Activated naive CD8-positive, alpha-beta T cell treated with anti-CD3 and anti-CD28 coated beads, Interleukin-2, amount 50 U/mL, for 16 hours (primary cell): ENCODE measurements around the gene TIFAB.

Source experiments
- DNase-seq: peaks from one replicate; pipeline ENCODE4 v3.0.0-alpha.2; 2020; ENCODE audit warnings: low read depth, low spot score

Gene TIFAB

GRCh38 chr5:135425641-135426040, 26.5 kb downstream of the TIFAB start:
- no peak for DNase-seq

- DNase-seq, result no peak
These were observed 28.3 kb downstream of the TIFAB start for GRCh38 chr5:135423846-135424168.

- no peak for DNase-seq
These were observed 28.9 kb downstream of the TIFAB start for GRCh38 chr5:135423146-135423845.

GRCh38 chr5:135422419-135422818, 29.7 kb downstream of the TIFAB start:
- no peak for DNase-seq

- no peak for DNase-seq
These were observed 35.1 kb downstream of the TIFAB start for GRCh38 chr5:135417083-135417482.

GRCh38 chr5:135405082-135405481, 47.1 kb downstream of the TIFAB start:
- DNase-seq, result no peak

- no peak for DNase-seq
These were observed 50.1 kb downstream of the TIFAB start for GRCh38 chr5:135402031-135402430.

- no peak for DNase-seq
These were observed 51.3 kb downstream of the TIFAB start for GRCh38 chr5:135400866-135401265.

- DNase-seq, result no peak
These were observed 52.2 kb downstream of the TIFAB start for GRCh38 chr5:135399794-135400542.

GRCh38 chr5:135398855-135399793, 53.0 kb downstream of the TIFAB start, which contains the start of gene MACROH2A1:
Gene MACROH2A1, minus strand, starts transcription at chr5:135399231. Its CDS starts 10,138 bp downstream, at chr5:135389093.
- DNase-seq, result peak; percentile 50

- DNase-seq, result no peak
These were observed 53.8 kb downstream of the TIFAB start for GRCh38 chr5:135398160-135398854.
